ENCODE results near the gene GALK1. TPM values are rescaled to one million over a fixed set of nuclear protein-coding genes. Genes with fewer than 3 reads are reported as not detected.
A peak's percentile ranks its signal among the peaks of the same experiment; 100 is the strongest.

The GALK1 gene
- total RNA-seq, 1 experiment from 2014 or later: 35.8 TPM

DNA sequence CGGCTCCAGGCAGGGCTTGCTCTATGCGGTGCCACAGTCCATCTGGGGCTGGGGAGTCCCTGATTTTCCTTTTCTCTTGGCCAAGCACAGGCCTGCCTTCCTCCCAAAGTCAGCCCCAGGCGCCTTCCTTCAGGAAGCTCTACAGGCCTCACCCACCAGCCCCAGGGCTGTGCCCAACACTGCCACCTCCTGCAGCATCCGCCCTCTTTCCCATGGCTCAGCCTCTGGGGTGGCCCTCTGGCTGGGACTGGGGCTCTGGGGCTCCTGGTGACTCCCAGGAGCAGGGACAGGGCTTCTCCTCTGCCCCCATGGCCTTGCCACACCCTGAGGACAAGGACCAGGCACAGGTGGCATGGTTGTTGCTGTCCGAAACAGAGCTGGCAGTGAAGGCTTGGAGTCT lies 42.9 kb downstream of the GALK1 start:
- TF ChIP-seq, protein P1, sequence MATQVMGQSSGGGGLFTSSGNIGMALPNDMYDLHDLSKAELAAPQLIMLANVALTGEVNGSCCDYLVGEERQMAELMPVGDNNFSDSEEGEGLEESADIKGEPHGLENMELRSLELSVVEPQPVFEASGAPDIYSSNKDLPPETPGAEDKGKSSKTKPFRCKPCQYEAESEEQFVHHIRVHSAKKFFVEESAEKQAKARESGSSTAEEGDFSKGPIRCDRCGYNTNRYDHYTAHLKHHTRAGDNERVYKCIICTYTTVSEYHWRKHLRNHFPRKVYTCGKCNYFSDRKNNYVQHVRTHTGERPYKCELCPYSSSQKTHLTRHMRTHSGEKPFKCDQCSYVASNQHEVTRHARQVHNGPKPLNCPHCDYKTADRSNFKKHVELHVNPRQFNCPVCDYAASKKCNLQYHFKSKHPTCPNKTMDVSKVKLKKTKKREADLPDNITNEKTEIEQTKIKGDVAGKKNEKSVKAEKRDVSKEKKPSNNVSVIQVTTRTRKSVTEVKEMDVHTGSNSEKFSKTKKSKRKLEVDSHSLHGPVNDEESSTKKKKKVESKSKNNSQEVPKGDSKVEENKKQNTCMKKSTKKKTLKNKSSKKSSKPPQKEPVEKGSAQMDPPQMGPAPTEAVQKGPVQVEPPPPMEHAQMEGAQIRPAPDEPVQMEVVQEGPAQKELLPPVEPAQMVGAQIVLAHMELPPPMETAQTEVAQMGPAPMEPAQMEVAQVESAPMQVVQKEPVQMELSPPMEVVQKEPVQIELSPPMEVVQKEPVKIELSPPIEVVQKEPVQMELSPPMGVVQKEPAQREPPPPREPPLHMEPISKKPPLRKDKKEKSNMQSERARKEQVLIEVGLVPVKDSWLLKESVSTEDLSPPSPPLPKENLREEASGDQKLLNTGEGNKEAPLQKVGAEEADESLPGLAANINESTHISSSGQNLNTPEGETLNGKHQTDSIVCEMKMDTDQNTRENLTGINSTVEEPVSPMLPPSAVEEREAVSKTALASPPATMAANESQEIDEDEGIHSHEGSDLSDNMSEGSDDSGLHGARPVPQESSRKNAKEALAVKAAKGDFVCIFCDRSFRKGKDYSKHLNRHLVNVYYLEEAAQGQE (IDR thresholded peaks at IDR 0.05; ENCODE audit: insufficient read depth in 1 of 2, low read depth in 2 of 2, low read length in 1 of 2): no peak
- TF ChIP-seq TCF7L2 (IDR thresholded peaks at IDR 0.05; ENCODE audit: low read depth, low read length) (no peak), SIN3A (IDR thresholded peaks at IDR 0.05; ENCODE audit: borderline replicate concordance, insufficient read depth, low read depth, low read length) (no peak), POLR2AphosphoS5 (IDR thresholded peaks at IDR 0.05; ENCODE audit: low read depth, low read length) (no peak), CTCF (IDR thresholded peaks at IDR 0.05) (no peak)
- intact Hi-C loops (cut with micrococcal nuclease; ENCODE audit: unreplicated experiment) (no loop called here), in situ Hi-C loops (cut with HindIII; ENCODE audit: low pct_unique_long_range_greater_than_20kb, low sequenced_read_pairs) (no loop called here)
- Histone ChIP-seq H3K4me1 (ENCODE audit: control insufficient read depth, insufficient read depth, low read length) (peaks cover 27% of the 10 kb centered on the region), H3K4me3 (ENCODE audit: low read depth in 2 of 2, low read length in 2 of 2) (peak overlapping the region; percentile 48 to 67), H3K27me3 (ENCODE audit: control insufficient read depth, insufficient read depth, low read length) (0 out of 2 replicates have a peak, but pooled peaks cover 2% of the 10 kb centered on the region), H3K9me3 (ENCODE audit: control insufficient read depth, insufficient read depth, low read depth, low read length) (no peaks in the 10 kb centered on the region), H3K27ac (ENCODE audit: low read length) (peak overlapping the region; percentile 58), H3K36me3 (ENCODE audit: control insufficient read depth, insufficient read depth, low read length) (peaks cover 2% of the 10 kb centered on the region; the same call in 1 of the 2 replicates)
- CTCF ChIA-PET: interaction anchor here (0.5 to 2.3 kb wide), 3 partner anchors 16 to 48 kb away, joined by 3 to 5 read pairs (median 3); no protein-coding TSS in a partner anchor
- BruUV-seq (replicated peaks): no TSS peak
- no peak for DNase-seq (ENCODE audit: low read depth, low spot score)
- POLR2A ChIA-PET: no interaction called here
- ATAC-seq: peak; percentile 13; the same call in 1 of the 2 replicates

DNA sequence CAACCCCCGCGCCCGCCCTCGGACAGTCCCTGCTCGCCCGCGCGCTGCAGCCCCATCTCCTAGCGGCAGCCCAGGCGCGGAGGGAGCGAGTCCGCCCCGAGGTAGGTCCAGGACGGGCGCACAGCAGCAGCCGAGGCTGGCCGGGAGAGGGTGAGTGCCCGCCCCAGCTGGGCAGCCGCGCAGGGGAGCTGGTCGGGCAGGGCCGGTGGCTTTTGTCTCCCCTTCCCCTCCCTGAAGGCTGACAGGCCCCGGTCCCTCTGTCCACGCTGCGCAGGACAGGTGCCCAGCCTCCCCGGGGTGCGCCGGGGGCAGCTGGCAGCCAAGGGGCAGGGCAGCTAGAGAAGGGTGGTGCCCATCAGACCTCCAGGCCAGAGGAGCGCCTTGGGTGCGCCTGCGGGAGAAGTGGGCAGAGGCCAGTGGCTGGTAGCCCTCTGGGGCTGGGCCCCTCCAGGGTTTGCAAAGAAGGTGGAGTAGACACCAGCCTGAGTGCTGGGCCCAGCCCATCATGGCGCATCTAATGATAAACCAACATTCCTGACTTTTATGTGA lies 43.5 kb downstream of the GALK1 start:
- DNase-seq (ENCODE audit: low read depth, low spot score) (no peak), ATAC-seq (peak; percentile 75)
- peaks cover 2% of the 10 kb centered on the region; the same call in 1 of the 2 replicates for H3K36me3 ChIP-seq (ENCODE audit: control insufficient read depth, insufficient read depth, low read length)
- BruUV-seq (replicated peaks): no TSS peak
- H3K9me3 ChIP-seq (ENCODE audit: control insufficient read depth, insufficient read depth, low read depth, low read length): no peaks in the 10 kb centered on the region
- H3K4me3 ChIP-seq (ENCODE audit: low read depth in 2 of 2, low read length in 2 of 2): peak overlapping the region; percentile 48 to 67
- CTCF ChIA-PET: interaction anchor here (0.5 to 2.3 kb wide), 5 partner anchors 15 to 89 kb away, joined by 3 to 7 read pairs (median 4); partner anchors contain the start of gene SMIM5
- POLR2A ChIA-PET: interaction anchor here (0.6 kb wide), 2 partner anchors 23 to 47 kb away, joined by 4 to 9 read pairs; no protein-coding TSS in a partner anchor
- peaks cover 27% of the 10 kb centered on the region for H3K4me1 ChIP-seq (ENCODE audit: control insufficient read depth, insufficient read depth, low read length)
- TF ChIP-seq POLR2AphosphoS5 (IDR thresholded peaks at IDR 0.05; ENCODE audit: low read depth, low read length): no peak
- TF ChIP-seq, protein P1 (IDR thresholded peaks at IDR 0.05; ENCODE audit: insufficient read depth in 1 of 2, low read depth in 2 of 2, low read length in 1 of 2): no peak
- no peak for TF ChIP-seq SIN3A (IDR thresholded peaks at IDR 0.05; ENCODE audit: borderline replicate concordance, insufficient read depth, low read depth, low read length)
- no peak for TF ChIP-seq TCF7L2 (IDR thresholded peaks at IDR 0.05; ENCODE audit: low read depth, low read length)
- TF ChIP-seq CTCF (IDR thresholded peaks at IDR 0.05): no peak
- intact Hi-C loops (cut with micrococcal nuclease; ENCODE audit: unreplicated experiment): no loop called here
- H3K27me3 ChIP-seq (ENCODE audit: control insufficient read depth, insufficient read depth, low read length): 0 out of 2 replicates have a peak, but pooled peaks cover 2% of the 10 kb centered on the region
- peak overlapping the region; percentile 58 for H3K27ac ChIP-seq (ENCODE audit: low read length)
- in situ Hi-C loops (cut with HindIII; ENCODE audit: low pct_unique_long_range_greater_than_20kb, low sequenced_read_pairs): no loop called here

Data from Panc1 (cell line).